Central memory CD4-positive, alpha-beta T cell (primary cell): ENCODE results near the gene BROX.
"Not testable (repeated sequence)": the region's sequence is repeated elsewhere in the genome, so short reads cannot be mapped to it uniquely, and the experiment has no call there.

Experiments used
- DNase-seq: peaks from one replicate; pipeline ENCODE4 v3.0.0; 2022
- total RNA-seq, 3 experiments: gene quantifications; one replicate each; lab custom pipeline; 2026; lab: John Stamatoyannopoulos, UW

BROX gene
- total RNA-seq: 69.3 to 118 (median 80.3) reads per million in 3 experiments

- peak; percentile 91 for DNase-seq
These were observed at the start of gene BROX, which contains the start of gene AIDA for GRCh38 chr1:222712253-222713090. Gene BROX, plus strand, starts transcription at chr1:222712564. Its CDS starts 3,136 bp downstream, at chr1:222715700. Gene AIDA, minus strand, starts transcription at chr1:222712491. Its CDS starts 174 bp downstream, at chr1:222712317.

GRCh38 chr1:222663431-222663934, 48.9 kb upstream of the BROX start:
- DNase-seq: no peak

DNA sequence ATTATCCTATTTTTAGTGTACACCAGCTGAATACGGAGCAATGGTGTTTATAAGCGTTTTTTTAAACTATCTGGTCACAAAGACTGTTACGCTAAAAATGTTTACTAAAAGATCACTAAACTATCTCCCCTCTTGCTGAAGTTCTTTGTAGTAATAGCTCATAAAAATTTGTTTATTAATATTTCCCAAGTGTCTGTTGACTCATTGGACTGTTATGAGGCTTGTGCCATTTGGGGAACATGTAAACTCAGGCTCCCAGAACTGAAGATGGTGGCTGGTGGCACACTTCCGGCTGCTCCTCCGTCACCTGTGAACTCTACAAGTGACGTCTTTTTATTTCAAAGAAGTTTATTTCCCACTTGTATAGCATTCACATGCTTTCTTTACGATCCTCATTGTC, 46.4 kb upstream of the BROX start:
- no peak for DNase-seq

DNA sequence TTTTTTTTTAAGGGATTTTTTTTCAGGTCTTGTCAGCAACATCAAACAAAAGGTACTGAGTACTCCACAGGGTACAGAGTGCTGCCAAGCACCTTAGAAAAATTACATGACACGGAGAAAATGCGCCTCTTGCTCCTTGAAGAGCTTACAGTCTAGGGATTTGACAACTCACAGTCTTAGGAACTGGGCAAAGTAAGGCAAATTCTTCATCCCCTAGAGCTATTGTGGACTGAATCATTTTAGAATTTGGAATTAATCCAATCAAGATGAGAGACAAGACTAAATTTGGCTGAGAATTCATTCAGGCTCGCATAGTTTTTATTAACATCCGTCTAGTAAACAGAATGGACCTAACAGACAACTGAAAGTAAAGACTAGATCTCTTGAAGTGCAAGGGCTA, 44.2 kb upstream of the BROX start:
- DNase-seq: not testable (repeated sequence)

DNA sequence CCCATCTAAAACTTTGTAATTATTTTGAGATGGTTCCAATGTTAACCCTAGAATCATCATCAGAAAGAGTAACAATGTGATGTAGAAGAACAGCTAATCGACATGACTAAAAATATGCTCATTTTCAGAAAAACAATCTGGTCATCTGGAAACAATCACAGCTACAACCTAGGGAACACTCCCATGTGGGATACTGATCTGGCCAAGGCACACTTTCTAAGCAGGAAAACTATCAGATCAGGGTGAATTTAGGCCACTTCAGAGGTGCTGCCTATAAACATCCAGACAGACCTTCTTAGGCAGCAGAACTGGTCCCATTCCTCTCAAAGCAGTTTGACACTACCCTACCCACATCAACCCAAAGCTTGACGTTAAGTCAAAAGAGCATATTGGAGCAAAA, 43.3 kb upstream of the BROX start:
- not testable (repeated sequence) for DNase-seq

DNA sequence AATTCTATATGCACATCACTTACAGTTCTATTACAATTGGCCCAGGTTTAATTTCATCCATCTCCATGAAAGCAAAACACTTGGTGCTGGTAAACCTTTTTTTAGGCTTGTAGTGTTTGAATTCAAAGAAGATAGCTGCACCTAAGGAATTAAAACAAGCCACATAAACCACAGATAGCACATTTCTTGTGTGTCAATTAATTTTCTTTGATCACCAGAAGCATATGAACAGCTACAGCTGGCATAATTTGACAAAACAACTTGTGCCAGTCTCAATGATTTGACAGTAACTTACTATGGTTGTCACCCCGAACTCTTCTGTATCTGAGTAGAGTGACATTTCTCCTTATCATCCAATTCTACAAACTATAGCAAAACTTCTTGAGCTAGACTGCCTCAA, 42.3 kb upstream of the BROX start:
- no peak for DNase-seq

GRCh38 chr1:222680080-222680479, 32.3 kb upstream of the BROX start:
- DNase-seq: no peak

DNA sequence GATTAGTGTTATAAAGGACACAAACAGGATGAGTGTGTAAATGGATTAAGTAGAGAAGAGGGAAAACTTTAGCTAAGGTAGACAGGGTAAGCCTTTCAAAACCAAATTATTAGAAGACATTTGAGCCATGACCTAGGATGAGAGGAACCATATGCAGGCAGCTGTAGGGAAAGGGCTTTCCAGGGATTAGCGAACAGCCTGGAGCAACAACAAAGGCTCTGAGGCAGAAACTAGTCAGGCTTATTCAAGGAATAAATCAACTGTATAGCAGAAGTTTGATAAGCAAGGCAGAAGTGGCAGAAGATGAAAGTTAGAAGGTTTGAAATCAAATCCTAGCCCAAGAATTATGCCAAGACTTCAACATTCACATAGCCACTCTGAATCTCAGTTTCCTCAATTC, 21.3 kb upstream of the BROX start:
- no peak for DNase-seq

DNA sequence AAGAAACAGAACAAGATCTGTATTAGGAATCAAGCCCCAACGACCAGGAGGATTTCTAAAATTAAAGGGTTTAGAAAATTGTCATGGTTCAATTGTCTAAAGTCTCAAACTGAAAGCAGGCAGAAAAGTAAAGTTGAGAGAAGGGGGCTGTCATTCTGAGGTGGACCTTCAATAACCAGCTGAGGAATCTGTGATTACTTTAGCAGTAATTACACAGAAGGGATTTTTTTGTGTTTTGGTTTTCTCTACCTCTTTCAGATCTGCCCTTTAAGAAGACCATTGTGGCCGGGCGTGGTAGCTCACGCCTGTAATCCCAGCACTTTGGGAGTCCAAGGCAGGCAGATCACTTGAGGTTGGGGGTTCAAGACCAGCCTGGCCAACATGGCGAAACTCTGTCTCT, 17.4 kb upstream of the BROX start:
- no peak for DNase-seq

DNA sequence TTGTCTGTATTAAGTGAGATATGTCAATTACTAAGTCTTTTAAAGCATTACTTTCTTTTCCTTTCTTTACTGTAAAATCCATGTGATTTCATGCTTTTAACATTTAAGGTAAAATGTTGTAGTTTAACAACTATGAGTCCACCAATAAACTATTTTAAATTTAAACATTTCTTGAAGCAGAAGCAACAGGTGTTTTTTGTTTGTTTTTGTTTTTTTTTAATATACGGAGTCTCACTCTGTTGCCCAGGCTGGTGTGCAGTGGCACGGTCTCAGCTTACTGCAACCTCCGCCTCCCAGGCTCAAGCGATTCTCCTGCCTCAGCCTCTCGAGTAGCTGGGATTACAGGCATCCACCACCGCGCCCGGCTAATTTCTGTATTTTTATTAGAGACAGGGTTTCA, 15.6 kb upstream of the BROX start:
- no peak for DNase-seq

- DNase-seq: no peak
These were observed 15.2 kb upstream of the BROX start for GRCh38 chr1:222697203-222697602.

DNA sequence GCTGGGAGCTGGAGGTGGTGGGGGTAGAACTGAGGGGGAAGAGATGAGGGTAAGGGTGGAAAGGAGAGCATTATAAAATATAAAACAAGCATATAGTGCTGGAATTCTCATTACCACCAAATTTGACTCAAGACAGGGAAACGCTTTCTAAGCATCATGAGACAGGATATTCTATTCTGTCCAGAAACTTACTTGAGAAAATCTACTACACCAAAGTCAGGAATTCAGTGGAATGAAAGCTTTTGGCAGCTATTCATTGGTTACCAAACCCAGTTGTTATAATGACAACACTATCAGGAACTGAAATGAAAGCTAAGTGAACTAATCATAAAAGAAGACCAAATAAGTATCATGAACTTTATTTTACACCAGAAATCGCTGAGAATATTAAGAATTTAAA, 14.5 kb upstream of the BROX start:
- no peak for DNase-seq

DNA sequence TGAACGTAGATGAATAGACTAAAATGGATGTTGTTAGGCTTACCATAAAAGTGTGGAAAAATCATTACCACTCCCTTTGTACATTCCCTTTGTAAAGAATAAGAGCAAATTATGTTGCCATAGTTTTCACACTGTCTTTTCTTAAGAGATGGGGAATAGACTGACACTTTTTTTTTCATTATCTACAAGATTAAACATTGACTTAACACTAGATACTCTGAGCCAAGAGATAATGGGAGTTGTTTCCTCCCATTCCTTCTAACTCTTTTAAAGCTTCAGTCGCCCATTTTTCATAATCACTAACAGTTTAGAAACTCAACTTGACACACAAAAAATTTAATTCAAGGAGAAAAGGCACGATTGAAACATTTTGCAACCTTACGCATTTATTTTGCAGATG, 10.2 kb upstream of the BROX start:
- no peak for DNase-seq

DNA sequence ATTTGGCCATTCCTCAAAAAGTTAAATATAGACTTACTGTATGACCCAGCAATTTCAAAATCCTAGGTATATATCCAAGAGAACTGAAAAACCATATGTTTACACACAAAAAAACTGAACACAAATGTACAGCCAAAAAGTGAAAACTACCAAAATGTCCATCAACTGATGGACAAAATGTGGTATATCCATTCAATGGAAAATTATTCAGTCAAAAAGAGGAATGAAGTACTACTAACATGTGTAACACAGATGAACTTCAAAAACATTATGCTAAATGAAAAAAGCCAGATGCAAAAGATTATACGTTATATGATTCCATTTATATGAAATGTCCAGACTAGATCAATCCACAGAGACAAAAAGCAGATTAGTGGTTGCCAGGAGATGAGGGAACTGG, 8.1 kb upstream of the BROX start:
- DNase-seq: no peak

DNA sequence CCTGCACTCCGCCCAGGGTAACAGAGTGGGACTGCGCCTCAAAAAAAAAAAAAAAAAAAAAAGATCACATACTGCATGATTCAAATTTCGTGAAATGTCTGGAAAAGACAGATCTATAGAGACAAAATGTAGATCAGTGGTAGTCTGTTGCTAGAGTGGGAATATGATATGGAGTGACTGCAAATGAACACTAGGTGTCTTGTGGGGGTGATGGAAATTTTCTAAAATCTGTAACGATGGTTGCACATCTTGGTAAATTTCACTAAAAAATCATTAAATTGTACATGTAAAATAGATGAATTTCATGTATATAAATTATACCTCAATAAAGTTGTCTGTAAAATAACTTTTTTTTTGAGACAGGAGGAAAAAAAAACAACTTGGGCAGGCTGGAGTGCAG, 5.5 kb upstream of the BROX start:
- DNase-seq: no peak

DNA sequence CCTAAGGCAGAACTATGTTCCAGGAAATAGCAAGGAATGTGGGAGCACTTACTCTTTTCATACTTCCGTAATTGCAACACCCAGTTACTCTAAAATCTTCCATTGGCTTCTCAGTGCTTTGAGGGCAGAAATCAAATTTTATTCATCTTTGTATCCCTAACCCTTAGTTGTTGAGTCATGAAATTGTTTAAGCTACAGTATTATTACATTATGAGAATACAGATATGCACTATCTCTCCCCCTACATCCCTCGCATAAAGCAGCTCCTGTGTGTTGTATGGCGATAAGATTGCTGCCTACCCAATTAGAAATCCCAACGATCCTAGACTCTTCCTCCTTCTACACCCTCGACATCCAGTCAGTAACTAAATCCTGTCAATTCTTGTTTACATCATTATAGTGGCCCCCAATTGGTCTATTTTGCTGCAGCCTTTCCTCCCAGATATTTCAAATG, 2.6 kb upstream of the BROX start:
- DNase-seq: no peak

DNA sequence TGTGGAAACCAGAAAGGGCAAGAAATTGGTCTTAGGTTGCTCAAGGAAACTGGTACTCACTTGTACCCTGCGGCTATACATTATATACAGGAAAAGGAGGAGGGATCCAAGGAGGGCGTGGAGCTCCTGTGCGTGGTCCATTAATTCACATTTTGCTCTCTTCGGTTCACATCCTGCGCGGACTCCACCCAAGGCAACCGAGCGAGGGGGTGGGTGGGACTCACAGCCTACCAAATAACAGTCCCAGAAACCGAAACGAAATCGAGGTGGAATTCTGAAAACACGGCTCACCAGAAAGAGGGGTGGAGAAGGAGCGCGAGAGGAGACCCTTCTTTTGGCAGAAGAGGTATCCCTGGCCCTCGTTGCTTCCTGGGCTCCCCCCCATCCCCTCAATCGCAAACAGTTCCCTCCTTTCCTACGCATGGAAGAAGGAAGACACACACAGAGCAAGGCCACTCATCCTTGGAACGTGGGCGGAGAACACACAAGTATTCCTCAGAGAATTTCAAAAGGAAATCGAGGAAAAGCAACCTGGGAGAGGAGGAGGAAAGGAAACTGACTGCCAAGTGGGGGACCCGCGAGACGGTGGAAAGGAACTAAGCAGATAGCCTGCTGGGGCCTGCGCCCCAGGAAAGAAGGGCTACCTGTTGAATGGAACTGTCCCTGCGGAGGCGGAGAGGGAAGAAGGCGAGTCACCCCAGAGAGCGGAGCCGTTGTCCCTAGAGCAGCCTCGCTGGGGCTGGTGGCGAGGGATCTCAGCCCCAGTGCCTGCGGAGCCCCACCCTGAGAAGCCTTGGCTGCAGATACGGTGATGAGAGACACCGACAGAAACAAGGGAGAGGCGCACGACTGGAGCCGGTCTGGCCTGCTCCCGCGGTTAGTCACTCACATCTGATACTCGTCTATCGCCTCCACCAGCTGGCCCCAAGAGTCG, 778 bp upstream of the BROX start:
- DNase-seq: peak; percentile 64

DNA sequence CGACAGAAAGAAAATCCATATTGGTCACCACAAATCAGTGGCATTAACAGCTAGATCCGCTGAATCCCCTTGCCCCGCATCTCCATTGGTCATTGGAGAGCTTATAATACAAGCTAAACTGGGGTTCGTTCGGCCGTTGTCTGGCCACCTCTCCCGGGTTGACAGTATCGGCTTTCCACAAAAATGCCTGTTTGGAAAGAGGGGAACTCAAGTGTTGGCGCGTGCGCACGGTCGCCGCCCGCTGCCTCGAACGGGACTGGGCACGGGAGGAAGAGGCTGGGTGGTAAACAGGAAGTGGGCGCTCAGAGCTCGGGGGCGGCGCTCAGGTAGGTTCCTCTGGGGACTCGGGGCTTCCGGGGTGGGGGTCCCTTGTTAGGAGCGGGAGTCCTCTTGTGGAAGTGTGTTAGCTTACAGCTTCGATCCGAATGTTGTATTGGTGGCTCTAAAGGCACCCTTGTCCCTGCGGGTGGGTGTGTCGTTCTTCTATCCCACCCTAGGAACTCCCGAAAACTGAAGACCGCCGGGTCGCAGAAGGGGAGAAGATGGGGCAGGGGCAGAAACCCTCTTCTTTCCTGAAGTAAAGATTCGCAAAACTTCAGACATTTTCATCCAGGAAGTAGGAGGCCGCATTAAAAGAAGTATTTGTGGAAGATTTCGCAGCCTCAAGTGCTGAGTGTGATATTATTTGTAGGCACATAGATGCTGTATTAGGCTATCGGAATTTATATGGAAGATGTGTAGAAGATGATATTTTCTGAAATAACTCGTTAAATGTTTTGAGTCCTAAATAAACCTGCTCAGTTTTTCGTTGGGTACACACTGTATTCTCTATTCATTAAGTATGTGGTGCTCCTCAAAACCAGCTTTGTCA, 962 bp downstream of the BROX start:
- DNase-seq: peak; percentile 90

- no peak for DNase-seq
These were observed 4.0 kb downstream of the BROX start for GRCh38 chr1:222716393-222716792.

DNA sequence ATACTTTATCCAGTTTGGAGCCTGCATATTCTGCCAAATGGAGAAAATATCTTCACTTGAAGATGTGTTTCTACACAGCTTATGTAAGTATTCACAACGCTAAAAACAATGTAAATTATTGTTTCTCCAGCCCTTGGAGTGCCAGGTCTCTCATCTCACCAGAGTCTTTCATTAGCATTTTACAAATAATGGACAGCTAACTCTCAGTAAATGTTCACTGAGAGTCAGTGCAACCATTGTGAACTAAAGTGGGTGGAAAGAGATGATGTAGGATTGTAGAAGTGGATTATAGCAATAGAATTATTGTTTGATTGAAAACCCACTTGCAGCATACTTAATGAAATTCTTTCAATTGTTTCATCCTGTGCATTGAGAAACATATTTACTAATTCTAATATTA, 16.4 kb downstream of the BROX start:
- no peak for DNase-seq

DNA sequence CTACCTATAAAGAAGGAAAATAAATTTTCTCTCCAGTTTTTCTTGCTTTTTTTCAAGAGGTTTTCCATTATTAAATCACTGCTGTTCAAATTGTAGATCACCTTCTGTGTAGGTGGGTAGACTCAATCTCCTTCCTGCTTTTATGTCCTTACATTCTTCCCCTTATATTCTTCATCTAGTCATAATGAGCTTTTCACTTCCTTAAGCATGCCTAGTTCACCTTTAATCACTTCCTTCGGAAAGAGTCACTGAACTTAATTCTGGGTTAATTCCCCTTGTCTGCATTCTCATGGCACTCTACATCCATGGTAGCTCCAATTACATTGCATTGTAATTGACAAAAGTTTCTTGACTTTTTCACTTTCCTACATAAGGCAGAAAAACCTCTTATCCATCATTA, 18.5 kb downstream of the BROX start:
- DNase-seq: no peak
